GM18868 (cell line): ENCODE results near the gene DHCR7.

ENCODE experiments used
- ATAC-seq: cut with Tn5 transposase; IDR thresholded peaks from one replicate; pipeline ENCODE4 v1.9.1; 2021; ENCODE audit warnings: mild to moderate bottlenecking, moderate library complexity; ENCODE audit not compliant: unreplicated experiment

DHCR7 gene, protein sequence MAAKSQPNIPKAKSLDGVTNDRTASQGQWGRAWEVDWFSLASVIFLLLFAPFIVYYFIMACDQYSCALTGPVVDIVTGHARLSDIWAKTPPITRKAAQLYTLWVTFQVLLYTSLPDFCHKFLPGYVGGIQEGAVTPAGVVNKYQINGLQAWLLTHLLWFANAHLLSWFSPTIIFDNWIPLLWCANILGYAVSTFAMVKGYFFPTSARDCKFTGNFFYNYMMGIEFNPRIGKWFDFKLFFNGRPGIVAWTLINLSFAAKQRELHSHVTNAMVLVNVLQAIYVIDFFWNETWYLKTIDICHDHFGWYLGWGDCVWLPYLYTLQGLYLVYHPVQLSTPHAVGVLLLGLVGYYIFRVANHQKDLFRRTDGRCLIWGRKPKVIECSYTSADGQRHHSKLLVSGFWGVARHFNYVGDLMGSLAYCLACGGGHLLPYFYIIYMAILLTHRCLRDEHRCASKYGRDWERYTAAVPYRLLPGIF

DNA sequence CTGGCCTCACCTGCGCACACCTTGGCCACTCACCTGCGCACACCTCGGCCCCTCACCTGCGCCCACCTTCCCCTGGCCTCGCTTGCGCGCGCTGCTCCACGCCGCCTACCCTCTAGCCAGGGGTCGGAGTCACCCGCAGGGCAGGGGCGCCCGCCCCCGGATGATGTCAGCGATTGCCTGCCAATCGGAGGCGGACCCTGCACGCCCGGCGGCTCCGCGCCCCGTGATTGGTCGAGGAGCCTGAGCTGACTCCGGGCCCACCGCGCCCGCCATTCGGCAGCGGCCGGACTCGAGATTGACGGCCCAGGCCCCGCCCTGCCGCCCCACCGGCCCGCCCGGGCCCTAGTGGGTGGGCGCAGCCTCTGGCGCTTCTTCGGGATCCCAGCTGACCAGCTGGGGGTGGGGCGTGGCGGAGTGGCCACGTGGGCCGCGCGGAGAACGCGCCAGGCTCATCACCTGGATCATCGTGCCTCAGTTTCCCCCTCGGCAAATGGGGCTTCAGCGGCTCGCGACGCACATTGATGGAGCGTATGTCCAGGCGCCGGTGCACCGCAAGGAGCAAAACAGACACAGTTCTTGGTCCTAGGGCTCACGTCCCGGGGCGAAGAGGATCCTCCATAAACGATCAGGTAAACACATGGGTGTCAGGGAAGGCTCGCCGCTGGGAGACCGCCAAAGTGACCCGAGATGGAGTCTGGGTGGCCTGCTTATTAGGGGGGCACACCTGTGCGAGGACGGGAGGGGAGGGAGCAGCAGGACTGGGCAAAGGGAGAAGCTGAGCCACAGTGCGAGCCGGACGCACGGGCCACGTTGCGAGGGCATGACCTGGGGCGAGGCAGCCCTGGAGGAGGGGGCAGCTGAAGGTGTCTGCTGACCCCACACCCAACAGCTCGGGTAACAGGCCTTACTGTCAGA is at the start of gene DHCR7:
DHCR7 (minus strand) TSS at position 137 of the 915 bp plus-strand sequence. CDS start 3,441 bp downstream, outside the sequence.
- peak; percentile 82 for ATAC-seq

DNA sequence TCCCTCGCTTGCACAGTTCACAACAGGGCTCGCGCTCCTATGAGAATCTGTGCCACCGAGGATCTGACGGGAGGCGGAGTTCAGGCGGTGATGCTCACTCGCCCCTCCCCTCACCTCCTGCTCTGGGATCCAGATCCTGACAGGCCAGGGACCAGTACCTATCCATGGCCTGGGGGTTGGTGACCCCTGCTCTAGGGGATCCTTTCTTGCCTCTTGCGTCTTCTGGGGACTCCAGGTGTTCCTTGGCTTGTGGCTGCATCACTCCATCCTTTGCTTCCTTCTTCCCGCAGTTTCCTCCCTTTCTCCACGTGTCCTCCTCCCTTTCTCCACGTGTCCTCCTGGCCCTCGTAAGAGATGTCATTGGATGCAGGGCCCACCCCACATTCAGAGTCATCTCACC is 48.2 kb upstream of the DHCR7 start:
- no peak for ATAC-seq

DNA sequence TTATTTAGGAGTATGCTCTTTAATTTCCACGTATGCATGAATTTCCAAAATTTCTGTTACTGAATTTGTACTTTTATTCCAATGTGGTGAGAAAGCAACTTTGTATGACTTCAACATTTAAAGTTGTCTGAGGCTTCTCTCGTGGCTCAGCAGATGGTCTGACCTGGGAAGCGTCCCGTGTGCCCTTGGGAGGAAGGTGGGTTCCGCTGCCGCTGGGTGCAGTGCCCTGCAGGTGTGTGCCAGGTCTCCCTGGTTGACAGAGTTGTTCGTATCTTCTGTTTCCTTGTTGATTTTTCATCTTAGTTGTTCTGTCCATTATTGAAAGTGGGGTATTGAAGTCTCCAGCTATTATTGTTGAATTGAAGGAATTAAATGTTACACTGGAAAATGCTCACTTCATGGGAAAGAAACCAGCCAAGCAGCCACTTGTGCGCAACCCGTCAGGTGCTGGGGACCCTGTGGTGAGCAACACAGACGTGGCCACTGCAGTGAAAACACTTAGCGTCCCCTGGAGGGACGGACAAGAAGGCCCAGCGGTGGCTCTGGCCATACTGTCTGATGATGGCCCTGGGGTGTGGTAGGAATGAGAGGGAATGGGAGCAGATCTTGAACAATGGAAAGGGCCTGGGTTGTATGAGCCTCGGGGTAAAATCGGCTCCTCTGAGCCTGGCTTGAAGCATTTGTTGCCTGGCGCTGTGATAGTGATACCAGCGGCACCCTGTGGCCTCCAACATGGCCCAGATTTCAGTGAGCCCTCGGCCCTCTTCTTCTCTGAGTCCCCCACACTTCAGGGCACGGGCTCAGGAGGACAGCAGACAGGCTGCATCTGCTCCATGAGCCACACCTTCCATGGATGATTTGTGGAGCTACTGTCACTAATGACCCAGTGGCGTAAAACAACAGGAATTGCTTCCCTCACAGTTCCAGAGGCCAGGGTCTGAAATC is 47.4 kb upstream of the DHCR7 start:
- ATAC-seq: no peak

DNA sequence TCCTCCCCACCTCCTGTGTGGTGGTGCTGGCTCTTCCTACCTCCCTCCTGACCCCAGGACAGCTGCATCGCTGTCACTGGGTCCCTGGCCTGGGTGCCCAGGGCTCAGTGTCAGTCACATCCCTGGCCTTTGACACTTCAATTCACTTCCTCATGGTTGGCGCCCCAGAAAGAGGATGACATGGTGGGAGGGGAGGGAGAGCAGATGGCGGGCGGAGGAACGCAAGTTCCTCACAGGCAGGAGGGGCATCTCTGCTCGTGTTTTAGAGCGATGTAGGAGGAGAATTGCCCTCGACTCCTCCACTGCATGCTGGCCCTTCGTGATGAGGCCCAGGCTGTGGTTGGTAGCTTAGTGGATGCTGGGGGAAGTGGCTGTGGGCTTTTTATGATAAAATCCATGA is 43.7 kb upstream of the DHCR7 start:
- ATAC-seq: no peak

DNA sequence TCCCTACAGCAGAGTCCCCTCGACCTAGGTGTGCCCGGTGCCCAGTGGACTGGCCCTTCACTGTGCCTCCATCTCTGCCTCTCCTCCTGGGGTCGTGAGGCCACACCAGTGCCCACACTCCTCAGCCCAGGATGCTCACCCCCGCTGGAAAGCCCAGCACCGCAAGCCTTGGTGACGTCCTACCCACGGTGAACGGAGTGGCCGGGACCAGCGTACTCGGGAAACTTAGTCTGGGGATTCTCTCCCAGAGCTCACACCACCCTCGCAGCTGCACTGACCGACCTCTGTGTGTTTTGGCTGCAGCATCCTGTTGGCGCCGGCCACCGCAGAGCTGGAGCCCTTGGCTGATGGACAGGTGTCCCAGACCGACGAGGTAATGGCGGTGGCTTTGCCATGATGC is 43.3 kb upstream of the DHCR7 start:
- no peak for ATAC-seq

DNA sequence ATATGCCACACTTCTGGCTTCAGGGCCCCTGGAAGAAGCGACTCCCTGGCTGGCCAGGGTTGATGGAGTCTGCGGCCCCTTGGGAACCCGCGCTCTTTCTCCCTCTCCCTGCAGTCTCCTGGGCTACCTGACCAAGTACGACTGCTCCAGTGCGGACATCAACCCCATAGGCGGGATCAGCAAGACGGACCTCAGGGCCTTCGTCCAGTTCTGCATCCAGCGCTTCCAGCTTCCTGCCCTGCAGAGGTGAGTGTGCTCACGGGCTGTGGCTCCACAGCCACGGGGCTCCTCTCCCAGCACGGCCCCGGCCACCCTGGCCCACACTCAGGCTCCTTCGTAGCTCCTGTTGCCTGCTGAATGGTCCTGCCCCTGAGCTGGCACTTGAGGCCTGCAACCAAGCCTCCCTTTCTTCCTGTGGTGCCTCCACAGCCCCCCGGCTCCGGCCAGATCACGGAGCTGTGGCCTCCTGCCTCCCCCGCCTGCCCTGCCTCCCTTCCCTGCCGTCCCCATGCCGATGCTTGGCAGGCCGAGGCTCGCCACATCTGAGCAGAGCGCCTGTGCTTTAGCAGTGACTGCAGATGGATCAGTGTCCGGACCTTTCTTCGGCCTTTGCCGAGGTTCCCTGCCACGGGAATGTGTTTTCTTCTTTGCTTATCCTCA is 42.7 kb upstream of the DHCR7 start:
- no peak for ATAC-seq

DNA sequence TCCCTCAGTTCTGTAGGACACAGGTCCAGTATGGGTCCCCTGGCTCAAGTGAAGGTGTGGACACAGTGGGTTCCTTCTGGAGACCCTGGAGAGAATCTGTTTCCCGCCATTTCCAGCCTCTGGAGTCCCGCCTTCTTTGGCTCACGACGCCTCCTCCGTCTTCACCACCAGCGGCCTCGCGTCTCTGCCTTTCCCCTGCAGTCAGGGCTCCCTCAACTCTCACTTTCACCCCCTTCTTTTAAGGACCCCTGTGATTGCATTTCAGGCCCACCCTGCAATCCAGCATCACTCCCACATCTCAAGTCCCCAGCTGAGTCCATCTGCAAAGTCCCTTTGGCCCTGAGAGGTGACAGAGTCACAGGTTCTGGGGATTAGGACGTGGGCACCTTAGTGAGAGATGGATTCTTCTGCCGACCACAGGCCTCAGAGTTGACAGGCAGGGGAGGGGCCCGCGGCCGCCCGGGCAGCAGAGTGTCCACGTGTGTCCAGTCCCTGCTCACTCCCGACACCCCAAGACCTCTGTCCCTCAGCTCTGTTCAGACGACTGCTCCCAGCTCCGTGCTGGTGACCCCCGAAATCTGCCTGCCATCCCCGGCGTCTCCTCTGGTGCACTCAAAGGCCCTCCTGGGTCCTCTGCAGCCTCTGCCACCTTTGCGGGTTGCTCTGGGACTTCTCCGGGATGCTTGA is 42.0 kb upstream of the DHCR7 start:
- no peak for ATAC-seq

DNA sequence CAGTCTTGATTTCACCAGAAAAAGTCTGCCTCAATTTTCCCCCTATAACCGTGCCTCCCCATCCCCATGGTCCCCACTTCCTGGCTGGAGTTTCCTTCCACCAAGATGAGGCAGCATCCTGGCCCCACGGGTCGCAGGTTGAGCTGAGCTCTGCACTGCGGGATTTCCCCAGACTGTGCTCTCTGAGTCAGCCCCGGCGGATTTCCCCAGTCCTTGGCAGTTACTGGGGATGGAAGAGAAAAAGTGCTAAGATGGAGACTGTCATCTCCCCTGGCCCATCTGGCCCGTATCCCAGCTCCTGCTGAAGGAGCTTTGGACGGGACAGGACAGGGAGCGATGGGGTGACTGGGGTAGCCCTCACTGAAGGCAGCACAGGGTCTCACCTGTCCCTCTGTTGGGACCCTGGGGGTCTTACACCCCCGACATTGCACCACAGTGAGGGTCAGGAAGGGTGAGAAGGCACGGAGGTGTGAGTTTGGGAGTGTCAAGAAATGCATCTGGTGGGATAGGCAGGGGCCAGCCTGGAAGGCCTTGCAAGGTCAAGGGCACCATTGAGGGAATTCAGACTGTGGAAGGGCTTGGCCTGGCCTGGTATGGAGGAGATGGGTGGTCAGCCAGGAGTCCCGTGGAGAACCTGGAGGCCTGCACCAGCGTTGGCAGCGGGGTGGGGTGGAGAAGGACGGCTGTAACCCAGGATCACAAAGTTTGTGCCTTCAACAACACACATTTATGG is 41.3 kb upstream of the DHCR7 start:
- no peak for ATAC-seq

DNA sequence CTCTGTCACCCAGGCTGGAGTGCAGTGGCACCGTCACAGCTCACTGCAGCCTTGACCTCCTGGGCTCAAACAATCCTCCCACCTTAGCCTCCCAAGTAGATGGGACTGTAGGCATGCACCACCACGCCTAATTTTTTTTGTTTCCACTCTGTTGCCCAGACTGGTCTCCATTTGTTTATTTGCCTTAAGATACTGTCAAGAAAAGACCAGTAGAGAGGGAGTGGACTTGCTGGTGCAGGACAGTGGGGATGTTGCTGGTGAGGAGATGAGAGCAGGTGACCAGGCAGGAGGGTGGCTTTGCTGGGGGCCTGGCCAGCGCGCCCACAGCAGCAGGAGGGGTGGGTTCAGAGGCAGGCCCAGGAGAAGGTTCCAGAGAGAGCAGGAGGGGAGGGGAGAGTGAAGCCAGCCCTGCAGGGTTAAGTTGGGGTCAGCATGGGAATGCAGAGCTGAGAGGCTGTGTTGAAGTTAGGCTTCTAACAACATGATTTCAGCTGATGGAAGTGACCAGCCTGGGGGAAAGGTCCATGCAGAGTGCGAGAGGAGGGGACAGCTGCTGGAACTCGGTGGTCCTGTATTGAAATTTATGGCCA is 40.6 kb upstream of the DHCR7 start:
- ATAC-seq: no peak

DNA sequence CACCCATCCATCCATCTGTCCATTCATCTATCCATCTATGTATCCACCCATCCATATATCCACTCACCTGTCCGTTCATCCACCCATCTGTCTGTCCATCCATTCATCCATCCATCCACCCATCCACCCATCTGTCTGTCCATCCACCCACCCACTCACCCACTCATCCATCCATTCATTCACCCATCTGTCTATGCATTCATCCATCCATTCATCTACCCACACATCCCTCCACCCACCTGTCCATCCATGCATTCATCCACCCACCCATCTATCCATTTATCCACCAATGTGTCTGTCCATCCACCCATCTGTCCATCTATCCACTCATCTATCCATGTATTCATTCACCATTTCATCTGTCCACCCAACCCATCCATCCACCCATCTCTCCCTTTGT is 38.1 kb upstream of the DHCR7 start:
- ATAC-seq: no peak

DNA sequence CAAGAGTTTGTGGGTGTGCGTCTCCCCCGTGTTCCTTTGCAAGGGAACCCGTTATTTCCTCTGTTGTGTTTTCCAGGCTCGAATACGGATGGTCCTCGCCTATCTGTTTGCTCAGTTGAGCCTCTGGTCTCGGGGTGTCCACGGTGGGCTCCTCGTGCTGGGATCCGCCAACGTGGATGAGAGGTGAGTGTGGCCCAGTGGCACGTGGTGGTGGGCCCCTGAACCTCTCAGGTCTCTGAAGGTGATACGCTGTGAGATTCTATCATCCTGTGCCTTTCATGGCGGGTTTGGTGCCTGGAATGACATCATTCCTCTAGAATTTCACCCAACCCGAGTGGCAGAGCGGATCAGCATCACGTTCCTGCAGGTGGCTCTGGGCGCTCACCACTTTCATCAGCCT is 37.3 kb upstream of the DHCR7 start:
- no peak for ATAC-seq

DNA sequence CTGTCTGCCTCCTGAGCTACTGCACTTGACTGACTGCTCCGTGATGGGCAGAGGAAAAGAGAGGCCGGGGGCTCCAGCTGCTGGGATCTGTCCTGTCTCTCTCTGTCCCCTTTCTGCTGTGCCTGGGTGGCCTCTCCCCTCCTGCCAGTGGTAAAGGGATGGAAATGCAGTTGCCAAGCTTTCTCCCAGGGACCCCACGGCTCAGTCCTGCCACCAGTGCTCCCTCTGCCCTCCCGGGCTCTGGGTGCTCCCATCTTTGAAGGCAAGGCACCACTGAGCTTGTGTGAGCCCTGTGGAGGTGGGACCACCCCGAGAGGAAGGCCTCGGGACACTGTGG is 36.8 kb upstream of the DHCR7 start:
- ATAC-seq: no peak

DNA sequence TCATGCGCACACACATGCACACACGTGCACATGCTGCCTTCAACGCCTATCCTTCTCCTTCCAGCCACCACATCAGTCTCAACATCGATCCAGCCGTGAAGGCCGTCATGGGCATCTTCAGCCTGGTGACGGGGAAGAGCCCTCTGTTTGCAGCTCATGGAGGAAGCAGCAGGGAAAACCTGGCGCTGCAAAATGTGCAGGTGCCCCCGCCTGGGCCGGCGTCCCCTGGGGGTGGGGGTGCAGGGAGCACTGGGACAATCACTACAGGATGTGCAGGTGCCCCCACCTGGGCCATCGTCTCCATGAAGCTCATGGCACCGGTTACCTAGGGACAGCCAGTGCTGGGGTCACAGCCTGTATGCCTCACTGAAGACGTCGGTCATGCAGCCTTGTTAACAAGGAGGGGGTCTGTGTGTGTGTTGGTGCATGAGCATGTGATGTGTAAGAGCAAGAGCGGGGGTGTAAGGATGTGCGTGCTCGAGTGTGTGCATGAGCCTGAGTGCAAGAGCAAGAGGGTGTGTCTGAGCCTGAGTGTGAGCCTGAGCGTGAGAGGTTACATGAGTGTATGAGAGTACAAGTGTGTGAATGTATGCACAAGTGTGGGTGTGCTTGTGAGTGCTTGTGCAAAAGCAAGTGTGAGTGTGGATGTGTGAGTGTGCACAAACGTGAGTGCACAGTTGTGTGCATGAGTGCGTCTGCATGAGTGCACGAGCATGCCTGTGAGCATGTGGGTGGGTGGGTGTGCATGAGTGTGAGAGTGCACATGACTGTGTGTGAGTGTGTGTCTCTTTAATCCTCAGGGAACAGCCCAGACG is 36.3 kb upstream of the DHCR7 start:
- no peak for ATAC-seq

DNA sequence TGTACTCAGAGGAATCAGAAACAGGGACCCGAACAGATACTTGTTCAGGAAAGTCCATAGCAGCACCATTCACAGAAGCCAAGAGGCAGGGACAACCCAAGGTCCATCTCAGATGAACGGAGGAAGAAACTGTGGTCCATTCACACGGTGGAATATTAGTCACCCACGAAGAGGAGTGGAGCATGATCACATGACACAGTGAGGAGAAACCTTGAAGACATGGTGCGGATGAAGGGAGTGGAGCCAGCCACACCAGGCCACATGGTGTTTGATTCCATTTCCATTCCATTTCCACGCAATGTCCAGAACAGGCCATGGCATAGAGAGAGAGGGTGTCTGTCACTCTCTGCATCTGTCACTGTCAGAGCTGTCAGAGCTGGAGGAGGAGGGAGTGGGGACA is 35.5 kb upstream of the DHCR7 start:
- no peak for ATAC-seq

DNA sequence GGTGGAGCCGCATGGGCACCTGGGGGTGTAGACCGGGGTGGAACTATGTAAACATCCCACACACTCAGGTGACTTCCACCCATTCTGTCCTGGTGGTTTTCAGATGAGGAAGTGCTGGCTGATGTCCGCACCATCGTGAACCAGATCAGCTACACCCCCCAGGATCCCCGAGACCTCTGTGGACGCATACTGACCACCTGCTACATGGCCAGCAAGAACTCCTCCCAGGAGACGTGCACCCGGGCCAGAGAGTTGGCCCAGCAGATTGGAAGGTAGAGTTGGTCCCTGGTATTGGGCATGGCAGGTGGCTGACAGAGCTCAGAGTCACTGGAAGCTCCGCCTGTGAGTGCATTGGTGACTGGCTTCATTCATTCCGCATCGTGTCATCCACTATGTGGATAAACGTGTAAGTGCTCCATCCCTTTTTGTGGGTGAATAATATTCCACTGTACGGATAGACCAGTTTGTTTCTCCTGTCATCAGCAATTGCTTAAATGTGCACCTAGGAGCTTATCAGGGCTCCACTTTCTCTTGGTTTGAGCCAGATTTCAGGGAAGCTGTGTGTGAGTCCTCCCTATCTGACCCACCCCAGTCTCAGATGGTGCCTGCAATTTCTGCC is 34.7 kb upstream of the DHCR7 start:
- ATAC-seq: no peak

DNA sequence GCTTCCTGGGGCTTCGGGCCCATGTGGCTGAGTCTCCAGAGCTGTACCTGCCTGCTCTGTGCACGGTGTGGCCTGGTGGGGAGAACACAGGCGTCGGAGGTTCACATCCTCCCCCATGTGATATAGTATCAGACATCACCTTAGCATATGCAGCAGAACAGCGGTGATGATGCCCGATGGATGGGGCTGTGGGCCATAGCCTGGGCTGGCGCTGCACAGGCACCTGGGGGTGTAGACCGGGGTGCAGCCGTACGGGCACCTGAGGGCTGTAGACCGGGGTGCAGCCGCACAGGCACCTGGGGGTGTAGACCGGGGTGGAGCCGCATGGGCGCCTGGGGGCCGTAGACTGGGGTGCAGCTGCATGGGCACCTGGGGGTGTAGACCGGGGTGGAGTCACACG is 34.0 kb upstream of the DHCR7 start:
- no peak for ATAC-seq
